Islet of Langerhans (tissue), 1 donor: ENCODE measurements around the gene OLFM1.
"Not testable (repeated sequence)": the region's sequence is repeated elsewhere in the genome, so short reads cannot be mapped to it uniquely, and the experiment has no call there.

Source experiments
- FAIRE-seq: peaks from one replicate; lab custom pipeline; 2011; peaks lifted over from hg19 to GRCh38; lab: Jason Lieb, UNC

The OLFM1 gene

DNA sequence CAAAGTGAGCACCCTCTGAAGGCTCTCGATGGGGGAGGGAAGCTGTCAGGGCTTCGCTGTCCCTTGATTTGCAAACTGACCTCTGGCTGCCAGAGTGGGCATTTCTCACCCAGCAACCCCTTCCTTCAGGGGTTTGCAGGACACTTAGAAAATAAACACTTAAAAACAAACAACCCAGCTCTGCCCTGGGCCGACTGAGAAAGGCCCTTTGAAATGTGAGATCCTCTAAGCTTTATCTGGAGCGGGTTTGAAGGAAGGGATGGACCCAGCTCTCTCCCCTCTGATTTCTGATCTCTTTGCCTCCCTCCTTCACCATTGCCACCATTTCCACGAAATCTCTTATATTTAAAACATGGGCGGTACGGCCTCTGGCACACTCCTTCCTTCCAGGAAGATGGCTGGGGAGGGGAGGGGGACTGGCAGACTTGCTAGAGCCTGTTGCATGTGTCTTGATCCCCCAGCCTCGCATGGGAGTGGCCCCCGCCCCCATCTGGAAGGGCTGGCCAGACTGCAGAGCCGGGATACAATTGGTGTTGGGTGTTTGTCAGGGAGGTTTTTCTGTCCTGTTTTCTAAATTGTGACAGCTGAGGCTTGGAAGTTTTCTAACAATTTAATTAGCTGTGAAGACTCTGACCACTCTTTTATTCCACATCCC is 20.2 kb downstream of the OLFM1 start:
- FAIRE-seq = no peak

DNA sequence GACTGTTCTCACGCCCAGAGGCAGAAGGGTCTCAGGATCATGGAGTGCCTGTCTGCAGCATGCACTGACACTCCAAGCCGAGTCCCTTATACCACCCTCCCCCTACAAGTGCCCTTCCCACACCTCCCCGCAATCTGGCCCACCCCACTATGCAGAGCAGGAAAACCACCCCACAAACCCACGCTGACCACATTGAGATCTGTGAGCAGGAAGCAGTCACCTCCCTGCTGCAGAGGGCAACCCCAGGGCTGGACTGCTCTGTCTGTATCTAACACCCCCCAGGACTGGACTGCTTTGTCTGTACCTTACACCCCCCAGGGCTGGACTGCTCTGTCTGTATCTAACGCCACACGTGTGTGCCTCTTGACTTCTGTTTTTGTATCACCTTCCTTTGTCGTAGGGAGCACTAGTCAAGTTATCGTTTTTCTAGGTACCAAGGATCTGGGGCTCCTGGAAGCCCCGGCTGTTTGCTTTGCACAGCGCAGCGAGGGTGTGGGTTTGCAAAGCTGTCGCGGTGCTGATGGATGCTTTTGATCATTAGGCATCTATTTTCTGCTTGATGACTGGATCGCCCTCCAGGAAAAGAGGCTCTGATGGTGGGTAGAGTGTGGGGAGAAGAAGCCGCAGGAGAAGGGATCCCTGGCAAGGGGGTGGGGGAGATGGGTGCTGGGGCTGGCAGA is 21.5 kb downstream of the OLFM1 start:
- no peak for FAIRE-seq

DNA sequence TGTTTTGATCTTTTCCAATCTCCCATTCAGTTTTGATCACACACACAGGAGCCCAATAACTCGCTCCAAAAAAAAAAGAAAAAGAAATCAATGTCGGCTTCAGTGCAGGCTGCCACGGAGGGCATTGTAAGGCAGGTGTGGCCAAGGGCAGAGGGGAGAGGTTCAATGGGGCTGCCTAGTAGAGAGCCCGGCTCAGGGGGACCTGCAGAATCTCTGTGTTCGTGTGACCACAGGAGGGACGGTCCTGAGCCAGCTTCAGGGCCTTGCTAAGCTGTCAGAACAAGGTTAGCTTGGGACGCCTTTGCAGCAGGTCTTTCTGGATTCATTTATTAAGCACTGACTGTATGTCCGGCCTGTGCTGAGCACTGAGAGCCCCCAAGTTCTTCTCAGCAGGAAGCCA is 22.2 kb downstream of the OLFM1 start:
- no peak for FAIRE-seq

DNA sequence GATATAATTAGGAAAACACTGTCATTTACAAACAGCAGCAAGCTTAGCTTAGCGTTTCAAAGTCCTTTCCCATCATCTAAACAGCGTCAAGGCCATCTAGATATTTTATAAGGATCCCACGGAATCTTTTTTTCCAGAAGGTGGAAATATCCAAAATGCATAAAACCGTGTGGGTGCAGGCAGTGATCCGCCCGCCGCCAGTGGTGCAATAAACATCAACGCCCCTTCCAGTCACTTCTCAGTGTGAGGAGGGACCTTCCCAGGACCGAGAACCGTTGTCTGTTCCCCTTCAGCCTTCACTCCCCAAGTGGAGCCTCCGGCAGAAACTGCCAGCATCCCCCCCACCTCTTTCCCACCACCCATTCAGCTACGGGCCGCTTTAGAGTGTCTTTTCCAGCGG is 22.9 kb downstream of the OLFM1 start:
- no peak for FAIRE-seq

DNA sequence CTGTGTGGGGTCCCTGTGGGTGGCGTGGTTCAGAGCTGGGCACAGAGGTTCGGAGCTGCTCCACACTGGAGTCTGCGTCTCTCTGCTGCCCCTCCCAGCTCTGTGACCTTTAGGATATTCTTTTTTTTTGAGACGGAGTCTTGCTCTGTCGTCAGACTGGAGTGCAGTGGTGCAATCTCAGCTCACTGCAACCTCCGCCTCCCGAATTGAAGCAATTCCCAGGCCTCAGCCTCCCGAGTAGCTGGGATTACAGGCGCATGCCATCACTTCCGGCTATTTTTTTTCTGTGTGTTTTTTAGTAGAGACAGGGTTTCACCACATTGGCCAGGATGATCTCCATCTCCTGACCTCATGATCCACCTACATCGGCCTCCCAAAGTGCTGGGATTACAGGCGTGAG is 24.1 kb downstream of the OLFM1 start:
- not testable (repeated sequence) for FAIRE-seq

DNA sequence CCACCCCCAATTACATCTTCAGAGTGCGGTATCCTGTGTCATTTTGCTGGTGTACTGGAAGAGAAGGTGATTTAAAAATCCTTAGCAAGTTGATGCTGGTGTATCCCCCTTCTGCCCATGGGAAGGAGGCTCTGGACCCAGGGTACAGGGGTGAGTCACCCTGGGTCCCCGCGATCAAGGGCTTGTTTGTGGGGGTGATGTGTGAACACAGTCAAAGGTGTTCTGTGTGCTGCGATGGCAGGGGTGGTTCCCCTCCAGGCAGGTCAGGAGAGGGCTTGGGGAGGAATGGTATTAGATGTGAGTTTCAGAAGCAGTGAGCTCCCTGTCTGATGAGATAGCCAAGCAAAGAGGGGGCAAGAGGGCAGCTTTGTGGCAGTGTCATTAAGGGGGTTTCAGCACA is 28.9 kb downstream of the OLFM1 start:
- FAIRE-seq = no peak

DNA sequence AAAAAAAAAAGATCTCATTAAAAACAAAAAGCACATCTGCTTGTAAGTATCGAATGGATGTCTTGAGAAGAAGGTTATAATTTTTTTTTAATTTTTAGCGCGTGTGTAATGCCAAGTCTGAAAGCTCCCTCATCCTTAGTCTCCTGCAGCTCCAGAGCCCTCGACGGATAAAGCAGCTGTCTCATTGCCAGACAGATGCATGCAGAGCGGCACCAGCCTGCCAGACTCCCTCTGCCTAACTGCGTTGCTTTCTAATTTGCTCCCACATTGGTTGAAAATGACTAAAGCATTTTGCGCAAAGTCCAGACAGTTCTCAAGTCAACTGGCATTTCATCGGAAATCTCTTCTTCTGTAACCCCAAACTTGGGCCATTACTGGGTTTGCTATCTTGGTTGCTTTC is 29.4 kb downstream of the OLFM1 start:
- no peak for FAIRE-seq

DNA sequence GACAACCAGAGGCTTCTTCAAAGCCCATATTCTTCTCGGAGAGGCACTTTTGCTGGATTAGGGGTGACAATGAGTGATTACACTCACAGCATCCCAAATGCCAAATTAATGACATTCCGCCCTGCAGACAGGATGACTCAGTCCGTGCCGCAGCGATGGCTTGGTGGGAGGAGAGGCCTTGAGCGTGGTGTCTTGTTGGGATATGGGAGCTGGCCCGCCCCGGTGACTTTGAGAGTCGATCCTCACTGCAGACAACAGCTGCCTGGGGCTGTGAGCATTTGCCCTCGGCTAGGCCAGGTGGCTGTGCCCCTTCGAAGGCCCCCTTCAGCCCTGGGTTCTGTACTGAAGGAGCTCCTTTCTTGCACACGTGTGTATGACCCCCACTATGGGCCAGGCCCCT is 29.8 kb downstream of the OLFM1 start:
- no peak for FAIRE-seq

DNA sequence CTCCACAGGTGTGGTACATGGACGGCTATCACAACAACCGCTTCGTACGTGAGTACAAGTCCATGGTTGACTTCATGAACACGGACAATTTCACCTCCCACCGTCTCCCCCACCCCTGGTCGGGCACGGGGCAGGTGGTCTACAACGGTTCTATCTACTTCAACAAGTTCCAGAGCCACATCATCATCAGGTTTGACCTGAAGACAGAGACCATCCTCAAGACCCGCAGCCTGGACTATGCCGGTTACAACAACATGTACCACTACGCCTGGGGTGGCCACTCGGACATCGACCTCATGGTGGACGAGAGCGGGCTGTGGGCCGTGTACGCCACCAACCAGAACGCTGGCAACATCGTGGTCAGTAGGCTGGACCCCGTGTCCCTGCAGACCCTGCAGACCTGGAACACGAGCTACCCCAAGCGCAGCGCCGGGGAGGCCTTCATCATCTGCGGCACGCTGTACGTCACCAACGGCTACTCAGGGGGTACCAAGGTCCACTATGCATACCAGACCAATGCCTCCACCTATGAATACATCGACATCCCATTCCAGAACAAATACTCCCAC is 32.1 kb downstream of the OLFM1 start:
- no peak for FAIRE-seq

DNA sequence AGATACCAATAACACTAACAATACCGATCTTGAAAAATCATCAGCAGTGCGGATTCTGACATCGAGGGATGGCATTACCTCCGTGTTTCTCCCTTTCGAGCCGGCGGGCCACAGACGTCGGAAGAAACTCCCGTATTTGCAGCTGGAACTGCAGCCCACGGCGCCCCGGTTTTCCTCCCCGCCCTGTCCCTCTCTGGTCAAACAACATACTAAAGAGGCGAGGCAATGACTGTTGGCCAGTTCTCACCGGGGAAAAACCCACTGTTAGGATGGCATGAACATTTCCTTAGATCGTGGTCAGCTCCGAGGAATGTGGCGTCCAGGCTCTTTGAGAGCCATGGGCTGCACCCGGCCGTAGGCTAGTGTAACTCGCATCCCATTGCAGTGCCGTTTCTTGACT is 32.8 kb downstream of the OLFM1 start:
- no peak for FAIRE-seq

DNA sequence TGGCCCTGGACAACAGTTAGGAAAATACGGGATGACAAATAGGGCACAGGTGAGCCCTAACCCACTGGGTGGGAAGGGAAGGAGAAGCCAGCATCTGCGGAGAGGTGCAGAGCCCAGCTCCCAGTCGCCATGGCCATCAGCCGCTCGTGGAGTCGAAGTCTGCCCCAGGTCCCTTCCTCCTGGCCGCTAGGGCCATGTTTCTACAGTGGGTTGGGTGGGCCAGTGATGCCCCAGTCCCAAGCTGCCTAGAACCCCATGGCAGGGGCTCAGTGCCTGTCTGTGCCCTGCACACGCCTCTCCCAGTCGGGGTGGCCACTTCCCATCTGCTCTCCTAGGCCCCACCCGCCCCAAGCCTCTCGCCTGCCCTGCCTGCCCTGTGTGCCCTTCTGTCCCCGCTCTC is 34.8 kb downstream of the OLFM1 start:
- no peak for FAIRE-seq

DNA sequence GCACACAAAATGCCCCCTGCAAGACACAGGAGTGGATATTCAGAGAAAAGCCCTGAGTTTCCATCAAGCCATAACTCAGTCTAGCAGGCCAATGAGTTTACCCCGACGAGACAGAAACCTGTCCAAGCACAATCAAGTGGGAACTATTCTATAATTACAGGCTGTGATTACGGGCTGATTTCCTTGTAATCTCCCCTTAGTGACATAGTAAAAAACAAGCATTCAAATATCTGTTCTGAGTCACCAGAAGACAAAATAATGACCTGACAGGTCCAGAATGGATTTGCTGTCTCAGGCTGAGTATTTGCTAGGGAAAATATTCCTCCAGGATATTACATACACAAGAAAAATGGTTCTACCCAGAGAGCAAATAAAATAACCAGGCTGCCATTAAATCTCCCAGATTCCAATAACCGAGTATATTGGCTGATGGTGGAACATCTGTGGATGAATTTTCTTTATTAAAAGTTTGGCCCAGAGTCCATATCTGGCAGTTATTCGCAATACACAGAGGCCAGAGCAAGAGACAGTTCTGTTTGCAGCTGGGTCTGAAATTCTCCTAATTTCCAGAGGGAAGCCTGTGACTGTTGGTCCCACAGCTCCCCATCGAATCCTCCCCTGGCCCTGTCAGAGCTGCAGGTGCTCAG is 35.8 kb downstream of the OLFM1 start:
- no peak for FAIRE-seq

DNA sequence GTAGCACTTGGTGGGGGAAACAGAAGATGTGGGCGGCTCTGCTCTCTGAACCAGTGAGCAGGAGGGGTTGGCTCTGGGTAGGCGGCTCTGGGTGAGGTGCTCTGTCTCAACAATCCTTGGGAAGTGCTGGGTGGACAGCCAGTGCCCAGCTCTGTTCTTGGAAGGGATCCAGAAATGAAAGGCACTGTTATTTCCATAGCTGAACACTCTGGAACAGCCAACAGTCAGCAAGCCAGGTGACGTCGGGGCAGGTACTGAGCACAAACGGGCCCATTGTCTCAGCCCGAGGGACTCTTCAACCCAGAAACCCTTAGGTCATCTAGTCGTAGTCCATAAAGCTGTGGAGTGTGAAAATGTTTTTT is 36.3 kb downstream of the OLFM1 start:
- no peak for FAIRE-seq

DNA sequence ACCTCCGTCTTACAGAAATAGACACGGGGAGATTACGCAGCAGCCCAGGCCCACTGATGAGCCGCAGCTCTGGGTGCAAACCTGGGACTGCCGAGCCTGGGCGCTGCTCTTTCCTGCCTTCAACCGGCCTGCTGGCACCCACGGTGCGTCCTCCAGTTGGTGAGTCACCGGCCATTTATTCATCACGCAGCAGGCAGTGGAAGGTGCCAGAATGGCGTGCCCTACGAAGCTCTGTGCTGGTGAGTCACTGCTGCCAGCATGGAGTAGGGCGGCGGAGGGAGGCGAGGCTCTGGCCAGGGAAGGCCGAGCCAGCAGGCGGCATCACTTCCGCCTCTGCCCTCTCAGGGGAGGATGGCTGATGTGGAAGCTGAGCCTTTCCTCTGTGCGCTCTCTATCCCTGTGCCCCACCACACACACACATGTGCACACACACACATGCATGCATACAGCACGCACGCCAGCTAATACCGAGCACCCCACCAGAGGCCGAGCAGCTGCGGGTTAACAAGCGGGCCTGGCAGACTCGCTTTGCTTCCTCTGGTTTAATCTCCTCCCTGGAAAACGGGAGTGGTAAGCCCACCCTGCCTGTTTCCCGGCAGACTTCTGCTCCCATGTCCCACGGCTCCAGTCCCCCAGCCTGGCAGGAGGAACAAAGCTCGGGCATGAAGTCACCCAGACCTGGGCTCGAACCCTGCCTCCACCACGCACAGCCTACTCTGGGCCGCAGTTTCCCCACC is 39.2 kb downstream of the OLFM1 start:
- FAIRE-seq = no peak

DNA sequence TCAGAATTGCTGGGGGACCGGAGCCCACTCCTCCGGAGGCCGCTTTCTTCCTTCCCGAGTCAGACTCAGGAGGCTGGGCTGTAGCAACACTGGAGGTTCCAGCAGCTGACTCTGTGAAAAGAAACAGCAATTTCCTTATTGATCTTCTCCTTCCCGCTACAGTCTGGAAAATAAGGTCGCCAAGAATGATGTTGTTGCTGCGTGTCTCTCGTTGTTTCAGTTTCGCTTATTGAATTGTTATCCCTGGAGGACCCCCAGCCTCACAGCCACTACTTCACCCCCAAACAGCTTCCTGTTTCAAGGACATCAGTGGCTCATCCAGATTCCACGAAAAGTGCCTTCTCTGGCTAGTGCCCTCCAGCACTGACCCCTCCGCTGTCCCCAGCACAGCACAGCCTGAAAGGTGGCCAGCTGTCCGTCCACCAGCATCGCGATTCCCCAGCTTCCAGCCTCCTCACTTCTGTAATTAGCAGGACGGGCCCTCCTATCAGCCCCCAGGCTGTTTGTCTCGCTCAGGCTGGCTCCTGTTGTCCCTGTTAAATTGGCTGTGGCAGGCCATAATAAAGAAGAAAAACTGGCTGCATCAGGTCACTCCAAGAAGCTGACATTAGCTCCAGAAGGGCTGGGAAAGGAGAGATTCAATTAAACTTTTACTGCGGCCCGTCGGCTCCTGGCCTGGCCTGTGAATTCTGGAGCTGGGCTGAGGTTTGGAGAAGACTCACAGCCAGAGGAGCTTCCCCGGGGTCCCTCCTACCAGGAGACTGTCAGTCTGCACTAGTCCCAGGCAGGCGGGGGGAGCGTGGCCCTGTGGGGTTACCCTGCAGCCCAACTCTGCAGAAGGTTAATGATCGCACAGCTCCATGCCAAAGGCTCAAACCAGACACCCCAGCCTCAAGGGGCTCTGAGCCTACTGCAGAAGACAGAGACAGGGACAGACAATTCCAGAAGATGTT is 40.5 kb downstream of the OLFM1 start:
- FAIRE-seq = no peak

DNA sequence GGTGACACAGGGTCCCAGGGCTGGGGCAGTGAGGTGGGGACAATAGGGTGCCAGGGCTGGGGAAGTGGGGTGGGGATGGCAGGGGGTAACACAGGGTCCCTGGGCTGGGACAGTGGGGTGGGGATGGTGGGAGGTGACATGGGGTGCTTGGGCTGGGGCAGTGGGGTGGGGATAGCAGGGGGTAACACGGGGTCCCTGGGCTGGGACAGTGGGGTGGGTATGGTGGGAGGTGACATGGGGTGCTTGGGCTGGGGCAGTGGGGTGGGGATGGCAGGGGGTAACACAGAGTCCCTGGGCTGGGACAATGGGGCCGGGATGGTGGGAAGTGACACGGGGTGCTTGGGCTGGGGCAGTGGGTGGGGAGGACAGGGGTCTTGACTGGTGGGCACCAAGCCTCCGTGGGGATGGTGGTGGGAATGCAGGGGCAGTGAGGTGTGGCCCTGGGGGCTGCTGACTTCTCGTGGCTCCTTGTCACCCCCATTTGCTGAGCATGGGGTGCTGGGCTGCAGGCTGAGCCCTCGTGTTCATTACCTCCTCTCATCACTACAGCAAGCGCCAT is 41.7 kb downstream of the OLFM1 start:
- FAIRE-seq = no peak

DNA sequence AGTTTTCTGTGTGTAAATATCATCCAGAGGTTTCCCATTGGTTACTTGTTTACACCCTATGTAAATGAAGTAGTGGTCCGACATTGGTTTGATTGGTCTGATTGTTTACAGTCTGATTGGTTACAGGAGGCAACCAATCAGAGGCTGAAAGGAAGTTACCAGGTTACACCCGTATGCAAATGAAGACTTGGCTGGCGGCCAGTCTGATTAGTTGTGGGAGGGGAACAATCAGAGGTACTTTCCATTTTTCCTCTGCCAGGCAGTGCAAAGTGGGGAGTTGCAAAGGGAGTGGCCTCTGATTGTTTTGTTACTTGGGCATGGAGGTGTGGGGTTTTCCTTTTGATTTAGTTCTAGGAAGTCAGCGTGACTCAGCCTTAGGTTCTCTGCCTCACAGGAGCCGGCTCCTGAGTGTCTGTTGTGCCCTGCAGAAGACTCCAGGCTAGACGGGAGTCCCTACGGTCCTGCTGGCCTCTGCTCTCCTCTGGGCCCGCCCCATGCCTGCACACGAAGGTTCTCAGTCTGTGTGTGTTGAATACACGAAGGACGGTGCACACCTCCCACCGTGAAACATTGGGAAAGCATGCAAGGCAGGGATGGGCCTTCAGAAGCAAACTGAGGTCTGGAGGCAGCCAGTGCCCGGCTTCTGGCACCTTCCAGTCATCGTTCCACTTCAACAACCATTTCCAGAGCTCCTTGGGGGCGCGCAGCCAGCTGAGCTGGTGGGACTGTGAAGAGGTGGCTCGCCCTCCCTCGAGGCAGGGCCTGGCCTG is 42.9 kb downstream of the OLFM1 start:
- no peak for FAIRE-seq

DNA sequence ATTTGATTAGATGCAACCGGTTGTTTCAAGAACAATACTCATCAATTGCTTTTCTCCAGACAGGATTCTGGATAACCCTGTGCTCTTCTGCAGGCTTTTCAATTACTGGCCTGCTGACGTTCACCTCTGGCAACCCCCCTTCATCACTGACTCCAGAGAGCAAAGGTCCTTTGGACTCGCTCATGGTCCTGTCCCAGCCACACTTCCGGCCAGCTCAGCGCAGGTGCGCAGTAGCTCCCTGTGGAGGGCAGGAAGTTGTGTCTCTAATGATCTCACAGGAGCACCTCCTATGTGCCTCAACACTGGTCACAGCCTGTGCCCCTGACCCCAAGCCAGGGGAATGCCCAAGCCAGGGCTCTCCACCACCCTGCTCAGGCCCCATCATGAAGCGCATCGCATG is 44.0 kb downstream of the OLFM1 start:
- FAIRE-seq = no peak

DNA sequence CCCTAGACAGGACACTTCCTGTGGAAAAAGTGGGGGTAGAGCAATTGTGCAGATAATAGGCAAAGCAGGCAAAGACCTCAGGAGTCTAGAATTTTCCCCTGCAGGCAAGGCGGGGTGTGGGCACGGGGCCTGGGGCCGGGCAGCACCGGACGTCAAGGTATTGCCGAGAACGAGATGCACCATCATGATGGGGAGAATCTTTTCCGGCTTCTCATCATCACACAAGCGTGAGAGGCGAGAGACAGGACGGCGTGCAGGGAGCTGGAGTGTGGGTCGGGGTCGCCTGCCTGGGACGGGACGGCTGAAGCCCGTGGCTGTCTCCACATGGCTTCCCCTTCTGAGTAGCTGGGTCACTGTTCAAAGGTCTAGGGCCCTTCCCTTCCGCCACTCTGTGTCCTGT is 44.5 kb downstream of the OLFM1 start:
- FAIRE-seq = no peak

DNA sequence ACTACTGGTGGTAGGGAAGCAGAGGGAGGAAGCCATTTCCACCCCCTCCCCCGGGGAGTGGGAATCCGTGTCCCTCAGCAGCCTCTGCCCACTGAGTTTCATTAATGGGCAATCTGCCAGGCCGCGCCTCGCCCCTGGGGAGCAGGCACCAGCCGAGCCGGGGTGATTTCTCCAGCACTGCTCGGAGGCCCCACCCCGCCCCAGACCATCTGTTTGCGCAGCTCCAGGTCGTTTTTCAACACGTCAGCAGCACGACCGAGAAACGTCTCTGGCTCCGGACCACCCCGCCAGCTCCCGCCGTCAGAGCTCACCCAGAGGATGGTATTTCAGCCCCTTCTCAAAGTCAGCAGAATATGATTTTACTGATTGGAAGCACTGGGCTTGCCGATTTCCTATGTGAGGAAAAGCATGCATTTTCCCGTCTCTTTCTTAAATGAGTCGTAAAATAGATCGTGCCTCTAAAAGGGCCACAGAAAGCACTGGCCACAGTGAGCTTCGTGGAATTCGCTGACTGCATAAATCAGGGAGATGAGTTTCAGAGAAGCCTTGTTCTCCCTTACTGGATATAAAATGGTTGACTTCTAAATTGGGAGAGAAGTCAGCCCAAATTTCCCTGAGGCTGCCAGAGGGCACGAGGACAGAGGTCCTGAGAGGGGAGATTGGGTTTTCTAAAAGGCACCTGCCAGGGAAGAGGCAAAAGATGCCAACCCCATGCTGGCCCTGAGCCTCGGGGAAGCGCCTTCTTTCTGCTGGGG is 47.0 kb downstream of the OLFM1 start:
- no peak for FAIRE-seq
